HG03575 (cell line): Measurements from ENCODE around the gene KMT5C.

ENCODE experiments used
- ATAC-seq: cut with Tn5 transposase; IDR thresholded peaks from one replicate; pipeline ENCODE4 v1.9.1; 2021; ENCODE audit not compliant: unreplicated experiment, insufficient number of reproducible peaks, low FRiP score; ENCODE audit errors: extremely low read depth

Gene KMT5C

DNA sequence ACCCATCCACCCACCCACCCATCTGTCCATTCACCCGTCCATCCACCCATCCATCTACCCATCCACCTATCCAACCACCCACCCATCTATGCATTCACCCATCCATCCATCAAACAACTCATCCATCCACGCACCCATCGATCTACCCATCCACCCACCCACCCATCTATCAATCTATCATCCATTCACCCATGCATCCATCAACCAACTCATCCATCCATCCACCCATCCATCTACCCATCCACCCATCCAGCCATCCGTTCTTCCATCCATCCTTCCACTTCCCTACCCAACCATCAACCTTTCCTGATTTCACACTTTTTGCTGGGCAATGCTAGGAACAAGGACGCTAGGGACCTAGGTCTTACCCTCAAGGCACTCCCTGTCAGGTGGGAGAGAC lies 42.3 kb downstream of the KMT5C start:
- ATAC-seq: no peak

DNA sequence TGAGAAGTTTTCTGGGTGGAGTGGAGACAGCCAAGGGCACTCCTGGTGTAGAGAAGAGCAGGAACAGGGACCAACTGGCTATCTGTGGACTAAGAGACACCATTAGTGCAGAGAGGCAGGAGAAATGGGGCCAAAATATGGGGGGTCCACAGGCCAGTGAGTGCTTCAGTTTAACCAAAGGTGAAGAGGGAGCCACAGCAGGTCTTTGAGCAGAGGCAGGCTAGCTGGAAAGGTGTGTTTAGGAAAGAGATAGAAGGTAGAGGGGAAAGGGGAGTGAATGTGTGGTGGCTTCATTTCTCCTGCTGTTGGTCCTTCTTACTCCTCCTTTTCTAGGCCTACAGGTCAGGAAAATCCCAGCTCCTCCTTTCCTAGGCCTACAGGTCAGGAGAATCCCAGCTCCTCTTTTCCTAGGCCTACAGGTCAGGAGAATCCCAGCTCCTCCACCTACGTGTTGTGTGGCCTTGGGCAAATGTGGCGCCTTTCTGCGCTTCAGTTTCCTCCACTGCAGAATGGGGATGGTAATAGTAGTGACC lies 42.9 kb downstream of the KMT5C start:
- no peak for ATAC-seq

DNA sequence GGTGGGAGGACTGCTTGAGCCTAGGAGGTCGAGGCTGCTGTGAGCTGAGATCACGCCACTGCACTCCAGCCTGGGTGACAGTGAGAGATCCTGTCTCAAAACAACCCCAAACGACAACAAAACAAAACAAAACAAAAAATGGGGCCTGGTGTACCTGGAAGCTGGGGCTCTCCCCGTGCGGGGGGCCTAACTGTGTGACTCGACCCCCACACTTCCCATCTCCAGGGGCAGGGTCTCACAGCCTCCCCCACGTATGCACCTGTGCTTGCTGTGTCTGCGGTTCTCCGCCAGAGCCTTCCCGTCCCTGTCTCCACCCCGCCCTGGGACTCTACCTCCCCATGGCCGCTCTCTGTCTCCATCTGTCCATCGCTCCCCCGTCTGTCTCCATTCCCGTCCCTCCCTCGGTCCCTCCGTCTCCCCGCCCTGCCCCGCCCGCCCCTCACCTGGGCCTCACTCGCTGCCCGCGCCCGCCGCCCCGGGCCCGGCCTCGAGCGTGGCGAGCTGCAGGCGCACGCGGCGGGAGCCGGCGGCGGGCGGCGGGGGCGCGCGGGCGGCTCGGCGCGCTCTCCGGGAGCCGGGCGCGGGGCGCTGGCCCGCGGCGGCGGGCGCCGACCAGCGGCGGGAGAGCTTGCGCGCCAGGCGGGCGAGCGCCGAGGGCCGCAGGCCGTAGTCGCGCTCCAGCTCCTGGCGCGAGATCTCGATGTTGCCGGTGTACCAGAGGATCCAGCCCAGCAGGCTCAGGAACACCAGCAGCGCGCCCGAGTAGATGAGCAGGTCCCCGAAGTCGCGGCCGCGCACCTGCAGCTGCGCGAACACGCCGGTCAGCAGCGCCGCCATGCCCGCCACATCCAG lies 43.8 kb downstream of the KMT5C start:
- ATAC-seq: no peak

DNA sequence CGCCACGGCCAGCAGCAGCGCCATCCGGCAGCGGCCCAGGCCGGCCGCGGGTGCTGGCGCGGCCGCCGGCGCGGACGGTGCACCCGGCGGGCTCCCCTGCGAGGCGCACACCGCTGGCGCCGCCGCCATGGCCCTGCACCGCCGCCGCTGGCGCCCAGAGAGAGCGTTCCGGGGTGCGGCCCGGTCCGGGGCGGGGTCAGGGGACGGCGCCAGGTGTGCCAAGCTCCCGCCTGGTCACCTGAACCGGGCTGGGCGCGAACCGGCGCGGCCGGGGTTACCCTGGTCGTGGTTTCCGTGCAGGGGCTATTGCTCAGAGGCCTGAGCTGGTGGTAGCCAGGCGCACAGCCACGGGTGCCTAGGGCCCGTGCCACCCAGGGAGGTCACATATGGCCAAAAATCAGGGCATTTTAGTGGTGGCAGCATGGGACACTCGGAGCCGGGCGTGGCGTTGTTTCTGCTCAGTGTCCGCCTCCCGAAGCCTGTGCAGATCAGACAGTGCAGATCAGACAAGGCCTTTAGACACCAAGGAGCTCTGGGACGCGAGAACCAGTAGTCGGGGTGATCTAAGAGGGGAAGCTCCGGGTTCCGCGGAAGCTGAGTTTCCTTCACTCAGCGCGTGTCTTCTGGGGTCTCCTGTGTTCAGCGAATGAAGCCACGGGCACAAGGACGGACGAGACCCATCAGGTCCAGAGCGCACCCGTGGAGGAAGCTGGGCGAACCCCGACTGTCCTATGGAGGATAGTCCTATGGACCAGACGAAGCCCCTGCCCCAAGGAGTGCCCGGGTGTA lies 44.6 kb downstream of the KMT5C start, which contains the start of gene TMEM238:
Gene TMEM238 (minus strand): TSS at position 162 of the 789 bp plus-strand sequence. CDS start 33 bp downstream, at position 129.
- ATAC-seq: no peak

DNA sequence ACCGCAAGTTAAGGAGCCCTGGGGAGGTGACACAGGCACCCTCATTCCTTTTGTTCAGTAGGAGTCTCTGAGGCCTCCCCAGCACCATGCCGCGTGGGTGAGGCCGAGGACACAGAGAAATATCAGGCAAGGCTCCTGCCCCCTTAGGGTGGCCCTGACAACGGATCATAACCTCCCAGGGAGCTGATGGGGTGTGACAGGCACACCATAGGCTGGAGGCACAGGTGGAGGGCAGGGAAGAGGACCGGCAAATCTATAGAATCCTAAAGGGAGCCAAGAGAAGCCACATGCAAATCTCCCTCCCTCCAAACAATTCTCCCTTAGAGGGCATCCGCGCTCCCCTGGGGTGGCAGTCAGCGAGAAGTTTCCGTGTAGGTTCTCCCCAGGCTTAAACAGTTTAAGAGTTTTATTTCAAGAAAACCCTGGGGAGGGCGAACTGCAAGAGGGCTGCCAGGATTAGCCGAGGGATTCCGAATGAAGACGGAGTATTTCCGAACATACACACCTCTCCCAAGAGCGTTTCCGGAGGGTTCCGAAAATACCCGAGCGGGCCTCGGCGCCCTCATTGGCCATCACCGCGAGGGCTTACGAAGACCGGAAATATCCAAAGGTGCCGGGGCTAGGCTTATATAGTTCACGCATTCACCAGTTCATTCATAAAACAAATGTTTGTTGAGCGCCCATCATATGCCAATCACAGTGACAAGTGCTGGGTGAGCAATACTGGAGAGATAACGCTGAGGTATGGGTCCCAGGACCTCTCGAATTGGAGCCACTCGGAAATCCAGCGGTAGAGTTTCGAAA lies 45.4 kb downstream of the KMT5C start:
- ATAC-seq: peak; percentile 32

DNA sequence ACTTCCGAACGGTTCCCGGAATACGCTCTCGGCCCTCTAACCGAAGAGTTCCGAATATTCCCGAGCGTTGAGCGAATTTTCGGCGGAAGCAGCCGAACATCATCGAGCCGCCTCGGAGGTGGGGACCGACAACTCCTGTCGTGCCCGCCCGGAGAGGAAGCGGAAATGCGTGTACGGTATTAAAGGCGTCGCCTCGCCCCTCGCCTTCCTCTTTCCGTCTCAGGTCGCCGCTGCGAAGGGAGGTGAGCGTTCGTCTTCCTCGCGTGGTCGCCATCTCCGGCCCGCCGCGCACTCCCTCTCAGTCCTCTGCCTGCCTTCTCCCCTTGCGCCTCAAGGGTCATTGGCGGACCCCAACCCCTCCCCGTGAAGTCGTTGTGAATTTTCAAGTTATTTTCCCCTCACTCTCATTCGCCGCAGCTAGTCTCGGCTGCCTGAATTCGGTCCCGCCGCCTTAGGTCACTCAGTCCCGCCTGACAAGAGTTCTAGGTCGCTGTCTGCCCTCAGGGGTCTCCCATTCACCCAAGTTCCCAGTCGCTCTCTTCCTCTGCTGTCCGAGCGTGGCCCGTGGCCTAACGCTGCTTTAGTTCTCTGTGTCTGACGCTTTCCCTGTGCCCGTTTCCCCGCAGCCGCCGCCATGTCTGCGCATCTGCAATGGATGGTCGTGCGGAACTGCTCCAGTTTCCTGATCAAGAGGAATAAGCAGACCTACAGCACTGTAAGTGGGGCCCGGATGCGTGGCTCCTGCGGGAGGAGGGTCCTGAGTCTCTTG lies 46.2 kb downstream of the KMT5C start, which contains the start of gene RPL28:
Gene RPL28 (plus strand): TSS at position 209 of the 769 bp plus-strand sequence. CDS start 426 bp downstream, at position 635.
- ATAC-seq: peak; percentile 62

DNA sequence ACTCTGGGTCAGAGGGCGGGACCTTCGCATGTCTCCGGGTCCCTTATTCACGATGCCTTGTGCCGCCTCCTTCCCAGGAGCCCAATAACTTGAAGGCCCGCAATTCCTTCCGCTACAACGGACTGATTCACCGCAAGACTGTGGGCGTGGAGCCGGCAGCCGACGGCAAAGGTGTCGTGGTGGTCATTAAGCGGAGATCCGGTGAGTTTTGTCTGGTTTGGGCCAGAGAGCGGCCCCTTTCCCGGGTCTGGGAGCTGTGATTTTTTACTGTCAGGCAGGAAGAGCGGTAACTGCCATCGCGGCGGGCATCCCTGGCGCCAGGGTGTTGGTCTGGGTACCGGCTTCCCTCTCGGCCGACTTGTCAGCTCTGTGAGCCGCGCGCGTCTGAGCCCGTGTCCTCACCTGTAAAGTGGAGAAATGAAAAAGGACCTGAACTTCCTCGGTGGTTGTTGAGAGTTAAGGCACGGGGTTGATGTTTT lies 46.9 kb downstream of the KMT5C start:
- no peak for ATAC-seq

DNA sequence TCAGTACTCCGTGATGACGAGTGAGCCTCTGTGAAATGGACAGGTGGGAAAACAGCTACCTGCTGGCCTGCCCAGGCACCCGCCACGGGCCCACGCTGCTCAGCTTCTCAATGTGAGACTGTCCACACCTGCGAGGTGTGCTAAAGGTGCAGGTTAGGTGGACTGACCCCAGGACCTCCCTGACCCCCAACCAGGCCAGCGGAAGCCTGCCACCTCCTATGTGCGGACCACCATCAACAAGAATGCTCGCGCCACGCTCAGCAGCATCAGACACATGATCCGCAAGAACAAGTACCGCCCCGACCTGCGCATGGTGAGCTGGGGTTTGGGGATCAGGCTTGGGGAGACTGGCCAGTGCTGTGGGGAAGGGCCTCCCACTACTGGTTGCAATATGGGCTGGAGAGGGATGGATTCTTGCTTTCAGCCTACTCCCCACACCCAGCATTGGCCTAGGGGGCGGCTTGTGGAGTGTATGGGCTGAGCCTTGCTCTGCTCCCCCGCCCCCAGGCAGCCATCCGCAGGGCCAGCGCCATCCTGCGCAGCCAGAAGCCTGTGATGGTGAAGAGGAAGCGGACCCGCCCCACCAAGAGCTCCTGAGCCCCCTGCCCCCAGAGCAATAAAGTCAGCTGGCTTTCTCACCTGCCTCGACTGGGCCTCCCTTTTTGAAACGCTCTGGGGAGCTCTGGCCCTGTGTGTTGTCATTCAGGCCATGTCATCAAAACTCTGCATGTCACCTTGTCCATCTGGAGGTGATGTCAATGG lies 48.2 kb downstream of the KMT5C start:
- no peak for ATAC-seq

DNA sequence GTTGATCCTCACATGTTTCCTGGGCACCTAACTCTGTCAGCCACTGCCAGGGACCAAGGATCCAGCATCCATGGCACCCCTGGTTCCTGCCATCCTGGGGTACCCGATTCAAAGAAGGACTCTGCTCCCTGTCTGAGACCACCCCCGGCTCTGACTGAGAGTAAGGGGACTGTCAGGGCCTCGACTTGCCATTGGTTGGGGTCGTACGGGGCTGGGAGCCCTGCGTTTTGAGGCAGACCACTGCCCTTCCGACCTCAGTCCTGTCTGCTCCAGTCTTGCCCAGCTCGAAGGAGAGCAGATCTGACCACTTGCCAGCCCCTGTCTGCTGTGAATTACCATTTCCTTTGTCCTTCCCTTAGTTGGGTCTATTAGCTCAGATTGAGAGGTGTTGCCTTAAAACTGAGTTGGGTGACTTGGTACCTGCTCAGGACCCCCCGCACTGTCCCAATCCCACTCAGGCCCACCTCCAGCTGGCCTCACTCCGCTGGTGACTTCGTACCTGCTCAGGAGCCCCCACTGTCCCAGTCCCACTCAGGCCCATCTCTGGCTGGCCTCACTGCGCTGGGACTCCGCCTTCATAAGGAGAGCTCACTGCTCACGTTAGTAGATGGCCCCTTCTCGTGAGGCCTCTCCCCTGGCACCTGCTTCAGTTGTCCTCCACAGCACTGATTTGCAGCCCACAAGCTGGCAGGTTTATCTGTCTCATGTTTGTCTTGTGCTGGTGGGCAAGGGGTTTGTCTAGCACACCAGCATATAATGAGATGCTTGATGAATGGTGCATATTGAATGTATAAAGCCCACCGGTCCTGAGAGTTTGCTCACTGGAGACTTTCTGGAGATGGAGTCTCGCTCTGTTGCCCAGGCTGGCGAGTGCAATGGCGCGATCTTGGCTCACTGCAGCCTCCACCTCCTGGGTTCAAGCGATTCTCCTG lies 50.0 kb downstream of the KMT5C start:
- ATAC-seq: no peak

DNA sequence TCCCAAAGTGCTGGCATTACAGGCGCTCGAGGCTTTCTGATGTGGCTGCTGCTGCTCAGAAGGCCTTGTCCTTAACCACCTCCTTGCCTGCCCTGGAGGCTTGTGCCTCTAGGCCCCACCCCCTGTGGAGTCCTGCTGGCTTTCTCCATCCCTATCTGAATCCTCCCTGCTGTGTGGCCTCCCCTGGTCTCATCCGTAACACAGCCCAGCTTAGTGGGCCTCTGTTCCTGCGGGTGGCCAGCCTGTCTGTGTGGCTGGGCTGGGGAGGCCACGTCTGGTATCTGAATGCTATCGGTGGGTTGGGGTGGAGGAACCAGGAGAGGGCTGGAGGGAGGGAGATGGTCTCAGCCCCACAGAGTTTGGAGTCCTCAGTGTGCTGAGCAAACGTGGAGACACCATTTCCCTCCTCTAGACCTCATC lies 50.8 kb downstream of the KMT5C start:
- ATAC-seq: no peak

DNA sequence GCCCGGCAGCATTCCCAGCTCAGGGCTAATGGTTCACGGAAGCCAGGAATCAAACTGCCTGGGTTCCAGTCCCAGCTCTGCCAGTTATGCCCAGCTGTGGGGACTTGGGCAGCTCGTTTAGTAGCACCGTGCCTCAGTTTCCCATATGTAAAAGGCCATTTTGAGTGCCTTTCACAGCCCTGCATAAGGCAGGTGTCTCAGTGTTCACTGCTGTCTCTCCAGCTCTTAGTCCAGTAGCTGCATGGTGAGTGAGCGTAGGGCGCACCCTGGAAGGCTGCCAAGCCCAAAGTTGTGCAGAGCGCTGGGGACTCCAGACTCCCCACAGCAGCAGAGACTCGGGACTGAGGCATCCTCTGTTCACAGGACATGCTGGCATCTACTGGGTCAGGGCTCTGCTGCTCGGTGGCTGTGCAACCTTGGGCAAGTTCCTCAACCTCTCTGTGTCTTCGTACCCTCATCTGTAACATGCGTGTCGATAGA lies 51.6 kb downstream of the KMT5C start:
- no peak for ATAC-seq

DNA sequence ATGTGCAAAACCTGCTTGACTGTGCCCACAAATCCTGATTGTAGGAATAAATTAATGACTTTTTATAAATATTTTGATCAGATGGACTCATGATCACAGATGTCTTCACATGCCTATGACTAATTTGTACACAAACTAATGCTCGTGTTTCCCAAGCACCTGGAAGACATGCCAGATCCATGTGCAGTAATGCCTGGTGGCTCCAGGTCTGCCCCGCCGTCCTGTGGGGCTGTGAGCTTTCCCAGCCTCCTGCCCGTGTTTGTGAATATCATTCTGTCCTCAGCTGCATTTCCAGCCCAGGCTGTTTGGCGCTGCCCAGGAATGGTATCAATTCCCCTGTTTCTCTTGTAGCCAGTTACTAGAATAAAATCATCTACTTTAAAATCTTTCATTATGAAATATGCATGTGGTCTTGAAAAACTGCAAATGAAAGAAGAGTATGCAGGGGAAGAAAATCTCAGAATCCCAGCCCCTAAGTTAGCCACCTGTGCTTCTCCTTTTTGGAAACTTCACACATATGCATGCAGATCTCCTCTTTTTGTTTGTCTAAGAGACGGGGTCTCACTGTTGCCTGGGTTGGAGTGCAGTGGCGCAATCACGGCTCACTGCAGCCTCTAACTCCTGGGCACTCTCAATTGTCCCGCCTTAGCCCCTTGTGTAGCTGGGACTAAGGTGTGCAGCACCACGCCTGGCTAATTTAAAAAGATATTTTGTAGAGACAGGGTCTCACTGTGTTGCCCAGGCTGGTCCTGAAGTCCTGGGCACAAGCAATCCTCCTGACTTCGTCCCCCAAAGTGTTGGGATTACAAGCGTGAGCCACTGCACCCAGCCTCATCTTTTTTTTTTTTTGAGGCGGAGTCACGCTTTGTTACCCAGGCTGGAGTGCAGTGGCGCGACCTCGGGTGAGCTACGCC lies 52.3 kb downstream of the KMT5C start:
- no peak for ATAC-seq

DNA sequence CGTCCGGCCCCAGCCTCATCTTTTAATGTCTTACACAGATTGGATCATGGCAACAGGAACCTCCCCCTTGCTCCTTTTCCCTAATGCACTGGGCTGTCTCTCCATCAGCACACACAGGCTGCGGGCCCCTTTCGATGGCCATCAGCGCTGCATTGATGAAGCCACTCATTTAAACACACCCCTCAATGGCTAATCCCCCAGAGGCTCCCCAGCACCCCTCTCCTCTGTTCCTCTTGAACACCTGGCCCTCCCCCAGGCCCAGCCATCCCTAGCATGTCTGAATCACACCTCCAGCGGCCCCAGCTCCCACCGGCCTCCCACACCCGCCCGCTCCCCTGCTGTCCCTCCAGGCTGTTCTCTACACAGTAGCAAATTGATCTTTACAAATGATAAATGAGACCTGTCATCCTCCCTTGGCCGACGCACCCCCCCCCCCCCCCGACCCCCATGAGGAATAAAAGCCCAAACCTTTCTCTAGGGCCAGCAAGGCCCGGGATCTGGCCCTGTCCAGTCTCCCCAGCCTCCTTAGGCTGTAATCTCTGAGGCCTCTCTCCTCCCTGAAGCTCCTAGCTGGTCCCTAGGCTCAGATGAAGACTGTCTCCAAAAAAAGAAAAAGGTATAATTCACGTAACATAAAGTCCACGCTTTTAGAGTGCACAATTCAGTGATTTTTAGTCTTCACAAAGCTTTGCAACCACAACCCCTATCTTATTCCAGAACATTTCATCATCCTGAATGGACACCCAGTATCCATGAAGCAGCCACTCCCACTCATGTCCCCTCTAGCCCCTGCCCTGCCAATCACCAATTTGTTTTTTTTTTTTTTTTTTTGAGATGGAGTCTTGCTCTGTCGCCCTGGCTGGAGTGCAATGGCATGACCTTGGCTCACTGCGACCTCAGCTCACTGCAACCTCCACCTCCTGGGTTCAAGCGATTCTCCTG lies 53.4 kb downstream of the KMT5C start:
- ATAC-seq: no peak
